Hippocampal formation (tissue), 2 donors: Measurements from ENCODE around the gene FCGR2B.
"Not testable (repeated sequence)": the region's sequence is repeated elsewhere in the genome, so short reads cannot be mapped to it uniquely, and the experiment has no call there.

Experiments
- DNase-seq, 2 donors: peaks; one replicate each; lab custom pipeline; 2025; lab: John Stamatoyannopoulos, UW

FCGR2B gene

DNA sequence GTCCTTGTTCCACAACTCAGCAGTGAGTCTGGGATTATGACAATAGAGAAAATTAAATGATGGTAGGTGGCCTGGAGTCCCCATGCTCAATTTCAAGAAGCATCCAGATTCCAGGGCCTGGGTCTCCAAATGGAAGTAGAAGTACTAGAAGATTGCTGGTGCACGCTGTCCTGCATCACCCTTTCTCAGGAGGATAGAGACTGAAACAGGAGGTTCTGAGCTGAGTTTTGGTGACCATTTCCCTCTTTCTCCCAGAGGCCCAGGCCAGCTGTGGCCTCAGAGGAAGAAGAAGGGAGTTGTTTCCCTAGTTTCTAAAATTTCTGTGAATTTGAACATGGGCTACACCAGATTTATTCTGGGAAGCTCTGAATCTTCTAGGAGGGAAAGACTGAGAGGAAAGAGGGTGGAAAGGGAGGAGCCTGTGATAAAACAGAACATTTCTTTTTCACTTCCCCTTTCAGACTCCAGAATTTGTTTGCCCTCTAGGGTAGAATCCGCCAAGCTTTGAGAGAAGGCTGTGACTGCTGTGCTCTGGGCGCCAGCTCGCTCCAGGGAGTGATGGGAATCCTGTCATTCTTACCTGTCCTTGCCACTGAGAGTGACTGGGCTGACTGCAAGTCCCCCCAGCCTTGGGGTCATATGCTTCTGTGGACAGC, at the start of gene FCGR2B:
Gene FCGR2B, plus strand, starts transcription at position 460 of the 656 bp plus-strand sequence. Its CDS starts 99 bp downstream, at position 559.
- not testable (repeated sequence) for DNase-seq

DNA sequence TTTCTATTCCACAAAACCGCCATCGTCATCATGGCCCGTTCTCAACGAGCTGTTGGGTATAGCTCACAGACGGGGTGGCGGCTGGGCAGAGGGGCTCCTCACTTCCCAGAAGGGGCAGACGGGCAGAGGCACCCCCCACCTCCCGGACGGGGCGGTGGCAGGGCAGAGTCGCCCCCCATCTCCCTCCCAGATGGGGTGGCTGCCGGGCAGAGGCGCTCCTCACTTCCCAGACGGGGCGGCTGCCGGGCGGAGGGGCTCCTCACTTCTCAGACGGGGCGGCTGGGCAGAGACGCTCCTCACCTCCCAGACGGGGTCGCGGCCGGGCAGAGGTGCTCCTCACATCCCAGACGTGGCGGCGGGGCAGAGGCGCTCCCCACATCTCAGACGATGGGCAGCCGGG, 46.5 kb upstream of the FCGR2B start:
- DNase-seq = not testable (repeated sequence)

DNA sequence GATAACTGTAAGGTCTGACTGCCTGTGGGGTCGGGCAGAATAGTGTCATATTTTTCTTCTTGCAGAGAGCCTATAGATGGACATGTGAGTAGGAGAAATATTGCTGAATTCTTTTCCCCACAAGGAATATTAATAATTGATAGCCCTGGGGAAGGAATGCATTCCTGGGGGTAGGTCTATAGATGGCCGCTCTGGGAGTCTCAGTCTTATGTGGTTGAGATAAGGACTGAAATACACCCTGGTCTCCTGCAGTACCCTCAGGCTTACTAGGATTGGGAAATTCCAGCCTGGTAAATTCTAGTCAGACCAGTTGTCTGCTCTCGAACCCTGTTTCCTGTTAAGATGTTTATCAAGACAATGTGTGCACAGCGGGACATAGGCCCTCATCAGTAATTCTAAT, 44.4 kb upstream of the FCGR2B start:
- DNase-seq = not testable (repeated sequence)

DNA sequence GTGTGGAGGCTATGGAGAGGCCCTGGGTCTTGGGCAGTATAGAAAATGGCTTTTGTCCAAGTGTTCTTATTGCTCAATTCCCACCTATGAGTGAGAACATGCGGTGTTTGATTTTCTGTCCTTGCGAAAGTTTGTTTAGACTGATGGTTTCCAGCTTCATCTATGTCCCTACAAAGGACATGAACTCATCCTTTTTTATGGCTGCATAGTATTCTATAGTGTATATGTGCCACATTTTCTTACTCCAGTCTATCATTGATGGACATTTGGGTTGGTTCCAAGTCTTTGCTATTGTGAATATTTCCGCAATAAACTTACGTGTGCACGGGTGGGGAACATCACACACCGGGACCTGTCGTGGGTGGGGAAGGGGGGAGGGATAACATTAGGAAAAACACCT, 42.5 kb upstream of the FCGR2B start:
- DNase-seq = not testable (repeated sequence)

DNA sequence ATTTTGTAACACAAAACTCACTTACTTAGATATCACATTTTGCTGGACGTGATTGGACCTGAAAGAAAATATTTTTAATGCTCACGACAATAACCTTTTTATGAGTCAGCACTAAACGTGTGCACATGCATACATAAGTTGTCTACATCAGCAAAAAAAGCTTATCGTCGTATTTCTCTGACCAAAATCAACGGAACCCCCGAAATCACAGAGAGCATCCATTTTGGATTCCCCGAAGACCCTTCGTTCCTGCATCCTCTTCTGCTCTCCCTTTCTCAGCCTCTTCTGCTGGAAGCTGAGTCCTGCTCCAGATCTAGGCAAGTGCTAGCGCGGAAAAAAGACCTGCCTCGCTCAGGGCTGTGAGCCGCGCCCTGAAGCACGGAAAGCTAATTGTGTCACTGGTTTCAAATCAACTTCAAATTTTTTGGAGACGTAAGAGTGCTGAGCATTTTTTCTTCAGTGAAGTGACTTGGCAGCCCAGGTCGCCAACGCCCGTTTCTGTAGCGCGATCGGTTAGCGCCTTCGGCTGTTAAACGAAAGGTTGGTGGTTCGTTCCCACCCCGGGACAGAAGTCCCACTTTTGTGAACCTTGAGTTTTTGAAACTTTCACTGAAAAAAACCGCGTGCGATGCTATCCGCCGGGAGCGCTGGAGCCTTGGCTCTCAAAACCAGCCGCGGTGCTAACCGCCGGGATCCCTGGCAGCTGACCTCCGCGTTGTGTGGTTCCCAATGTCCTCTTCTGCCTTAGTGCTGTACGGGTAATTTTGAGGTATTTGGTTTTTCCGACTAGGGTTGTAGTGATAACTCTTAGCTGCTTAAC, 41.6 kb upstream of the FCGR2B start:
- peak; percentile 50 to 55 for DNase-seq

DNA sequence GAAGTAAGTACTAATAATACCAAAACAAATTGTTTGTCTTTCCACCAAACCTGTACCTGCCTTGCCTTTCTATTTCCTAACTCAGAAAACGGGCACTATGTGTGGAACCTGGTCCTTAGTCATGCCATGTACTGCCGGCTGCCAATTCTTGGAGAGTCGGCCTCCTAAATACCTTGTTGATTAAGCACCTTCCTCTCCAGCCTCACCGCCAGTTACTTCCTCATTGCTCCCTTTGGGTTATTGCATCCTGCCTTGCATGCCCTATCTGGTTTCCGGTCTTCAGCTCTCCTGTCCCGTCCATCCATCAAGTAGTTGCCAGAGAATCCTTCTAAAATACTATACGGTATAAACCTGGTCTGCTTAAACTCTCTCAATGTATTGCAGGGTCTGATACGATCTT, 40.9 kb upstream of the FCGR2B start:
- not testable (repeated sequence) for DNase-seq

DNA sequence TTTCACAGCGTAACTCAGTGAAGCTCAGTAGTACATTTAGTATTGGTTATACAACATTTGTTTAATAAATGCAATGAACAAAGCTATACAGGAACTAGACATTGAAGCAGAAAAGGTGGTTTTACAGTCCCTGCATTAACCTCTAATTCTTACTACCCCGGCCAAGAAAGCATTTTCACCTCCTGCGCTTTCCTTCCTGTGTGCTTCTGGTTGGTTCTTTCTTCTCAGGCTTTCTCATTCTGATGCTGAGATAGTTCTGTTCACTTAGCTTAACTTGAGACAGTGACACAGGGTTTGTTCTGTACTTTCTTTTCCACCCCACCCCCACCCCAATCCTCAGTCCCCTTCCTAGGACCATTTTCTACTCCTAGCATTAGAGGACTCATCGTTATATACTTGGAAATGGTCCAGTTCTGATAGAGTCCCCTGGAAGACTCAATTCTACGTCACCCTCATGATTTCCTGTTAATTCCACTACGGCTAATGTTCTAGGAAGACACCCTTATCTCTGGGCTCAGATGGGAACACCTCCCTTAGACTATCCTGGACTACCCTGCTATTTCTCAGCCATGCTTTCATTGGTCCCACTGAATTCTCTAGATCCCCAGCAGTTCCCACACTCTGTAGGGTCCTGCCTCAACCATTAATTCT, 39.4 kb upstream of the FCGR2B start:
- not testable (repeated sequence) for DNase-seq

DNA sequence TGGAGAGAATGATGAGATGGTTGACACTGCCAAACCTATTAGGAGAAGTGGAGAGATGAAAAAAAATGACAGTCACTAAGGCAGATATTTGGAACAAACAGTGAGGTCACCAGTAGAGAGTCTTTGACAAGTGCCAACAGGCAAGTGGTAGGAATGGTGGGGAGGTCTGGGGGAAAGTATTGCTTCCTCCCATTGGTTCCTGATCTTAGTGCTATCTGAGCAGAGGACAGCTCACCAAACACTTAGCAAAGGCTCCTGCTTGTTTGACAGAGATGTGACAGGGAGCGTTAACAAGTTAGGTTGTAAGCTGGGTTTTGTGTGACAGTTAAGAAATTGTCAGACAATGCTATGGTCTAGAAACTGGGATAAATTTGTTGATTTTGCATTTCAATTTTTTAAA, 38.3 kb upstream of the FCGR2B start:
- DNase-seq = not testable (repeated sequence)

DNA sequence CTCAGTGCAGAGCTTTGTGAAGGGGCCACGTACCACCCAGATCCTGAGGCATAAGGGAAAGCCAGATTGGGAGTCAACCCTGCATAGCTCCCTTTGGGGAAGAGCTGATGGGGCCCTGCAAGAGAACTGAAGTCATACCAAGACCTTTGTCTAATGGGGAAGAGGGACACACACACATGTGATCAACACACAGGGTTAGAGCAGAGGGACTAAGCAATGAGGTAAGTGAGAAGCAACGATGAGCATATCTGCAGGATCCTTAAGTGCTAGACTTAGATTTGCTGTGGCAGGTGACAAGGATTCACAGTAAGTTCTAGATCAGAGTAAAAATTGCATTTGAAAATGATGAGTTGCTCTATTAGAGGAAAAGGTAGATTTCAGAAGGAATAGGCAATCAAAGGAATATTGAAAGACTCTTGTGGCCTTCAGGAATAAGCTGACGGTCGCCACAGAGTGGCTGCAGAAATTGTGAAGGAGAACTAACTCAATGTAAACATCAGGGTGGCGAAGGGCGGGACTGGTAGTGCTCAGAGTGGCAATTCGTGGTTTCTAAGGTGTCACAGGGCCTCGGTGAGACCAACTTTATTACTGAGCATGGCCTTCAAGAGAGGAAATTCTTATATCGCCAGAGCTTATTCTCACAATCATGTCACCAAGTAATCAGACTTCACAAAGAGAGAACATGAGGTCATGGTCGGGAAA, 36.3 kb upstream of the FCGR2B start:
- DNase-seq = not testable (repeated sequence)

DNA sequence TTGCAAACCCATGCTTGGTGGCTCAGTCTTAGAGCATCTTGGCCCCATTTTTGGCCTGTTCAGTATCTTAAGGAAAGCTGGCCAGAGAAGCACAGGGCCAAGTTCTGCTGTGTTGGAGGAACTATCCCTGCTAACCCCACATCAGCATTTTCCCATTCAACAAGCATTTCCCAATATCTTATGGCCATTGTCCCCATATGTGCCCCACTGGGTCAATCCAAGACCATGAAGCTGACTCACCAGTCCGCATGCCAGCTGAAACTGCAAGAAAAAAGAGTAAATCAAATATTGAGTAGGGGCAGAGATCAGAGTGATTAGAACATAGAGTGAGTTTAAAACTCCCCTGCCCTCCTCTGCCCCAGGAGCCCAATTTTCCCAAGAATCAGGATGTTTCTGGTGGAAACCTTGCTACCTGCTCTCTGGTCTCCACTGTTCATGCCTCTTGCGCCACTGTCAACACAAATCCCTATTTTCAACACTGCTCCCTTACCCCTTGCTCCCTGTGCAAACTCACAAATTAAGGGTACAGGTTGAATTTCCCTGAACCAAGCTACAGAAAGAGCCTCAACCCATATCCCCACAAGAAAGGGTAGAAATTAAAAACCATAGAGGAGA, 32.7 kb upstream of the FCGR2B start:
- not testable (repeated sequence) for DNase-seq

DNA sequence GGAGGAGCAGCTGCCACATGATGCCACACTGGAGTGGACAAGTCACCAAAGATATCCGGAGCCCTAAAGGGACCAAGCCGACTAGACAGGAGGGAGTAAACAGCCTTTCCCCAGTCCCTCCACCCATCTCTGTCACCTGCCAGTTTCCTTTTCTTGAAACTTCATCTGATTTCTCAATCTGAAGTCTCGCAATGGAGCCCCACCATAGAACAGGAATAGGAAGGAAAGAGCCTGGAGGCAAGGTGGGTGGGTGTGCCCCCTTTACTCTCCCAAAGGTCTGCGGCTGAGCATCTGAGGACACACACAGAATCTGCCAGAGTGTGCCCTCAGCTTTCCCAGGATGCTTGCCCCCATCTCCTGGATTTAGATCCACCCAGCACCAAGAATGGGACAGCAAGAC, 31.9 kb upstream of the FCGR2B start, which contains the start of gene FCGR3B:
Gene FCGR3B, minus strand, starts transcription at position 101 of the 400 bp plus-strand sequence. Its CDS starts 82 bp downstream, at position 19.
- no peak for DNase-seq

DNA sequence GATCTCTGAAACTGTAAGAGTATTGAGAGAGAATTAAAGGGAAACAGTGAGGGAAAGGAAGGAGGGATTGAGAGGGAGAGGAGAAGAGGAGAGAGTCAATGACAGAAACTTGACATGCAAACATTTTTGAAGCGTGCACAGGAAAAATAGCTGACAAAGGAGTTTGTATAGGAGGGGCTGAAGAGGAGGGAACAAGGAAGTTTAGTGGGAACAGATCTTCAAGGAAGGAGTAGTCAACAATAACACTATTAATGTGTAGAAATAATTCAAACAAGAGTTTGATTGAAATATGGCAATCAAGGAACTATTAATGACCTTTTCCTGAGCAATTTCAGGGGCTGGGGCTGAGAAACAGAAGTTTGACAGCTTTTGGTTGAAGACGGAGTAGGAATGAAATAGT, 27.9 kb upstream of the FCGR2B start:
- DNase-seq = not testable (repeated sequence)

DNA sequence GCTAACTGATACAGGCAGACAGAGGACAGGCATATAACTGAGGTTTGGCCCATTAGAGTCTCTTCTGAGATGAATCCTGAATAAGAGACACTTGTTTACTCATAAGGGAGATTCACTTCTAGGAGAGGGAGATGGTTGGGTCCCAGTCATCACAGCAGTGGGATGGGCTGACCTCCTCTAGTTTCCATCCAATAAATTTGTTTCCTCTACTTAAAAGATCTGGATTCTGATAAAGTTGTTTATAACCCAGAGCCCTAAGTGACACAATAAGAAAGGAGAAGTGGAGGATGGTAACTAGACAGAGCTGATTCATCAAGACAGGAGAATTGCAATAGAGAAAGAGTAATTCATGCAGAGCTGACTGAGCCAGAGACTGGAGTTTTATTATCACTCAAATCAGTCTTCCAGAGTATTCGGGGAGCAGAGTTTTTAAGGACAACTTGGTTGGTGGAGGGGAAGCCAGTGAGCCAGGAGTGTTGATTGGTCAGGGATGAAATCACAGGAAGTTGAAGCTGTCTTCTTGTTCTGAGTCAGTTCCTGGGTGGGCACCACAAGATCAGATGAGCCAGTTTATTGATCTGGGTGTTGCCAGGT, 26.7 kb upstream of the FCGR2B start:
- not testable (repeated sequence) for DNase-seq

DNA sequence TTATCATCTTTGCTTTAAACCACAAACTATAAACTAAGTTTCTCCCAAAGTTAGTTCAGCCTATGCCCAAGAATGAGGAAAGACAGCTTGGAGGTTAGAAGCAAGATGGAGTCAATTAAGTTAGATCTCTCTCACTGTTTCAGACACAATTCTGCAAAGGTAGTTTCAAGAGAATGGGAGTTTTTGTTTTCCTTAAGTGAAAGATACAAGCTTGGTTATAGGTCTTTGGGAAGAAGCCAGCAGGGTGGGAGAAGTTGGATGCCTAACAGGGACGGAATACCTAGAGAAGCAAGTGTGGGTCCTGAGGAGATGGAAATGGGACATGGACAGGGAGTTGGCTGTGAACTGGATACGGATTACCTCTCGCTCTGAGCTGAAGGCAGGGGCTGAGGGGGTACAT, 26.0 kb upstream of the FCGR2B start:
- DNase-seq = not testable (repeated sequence)

DNA sequence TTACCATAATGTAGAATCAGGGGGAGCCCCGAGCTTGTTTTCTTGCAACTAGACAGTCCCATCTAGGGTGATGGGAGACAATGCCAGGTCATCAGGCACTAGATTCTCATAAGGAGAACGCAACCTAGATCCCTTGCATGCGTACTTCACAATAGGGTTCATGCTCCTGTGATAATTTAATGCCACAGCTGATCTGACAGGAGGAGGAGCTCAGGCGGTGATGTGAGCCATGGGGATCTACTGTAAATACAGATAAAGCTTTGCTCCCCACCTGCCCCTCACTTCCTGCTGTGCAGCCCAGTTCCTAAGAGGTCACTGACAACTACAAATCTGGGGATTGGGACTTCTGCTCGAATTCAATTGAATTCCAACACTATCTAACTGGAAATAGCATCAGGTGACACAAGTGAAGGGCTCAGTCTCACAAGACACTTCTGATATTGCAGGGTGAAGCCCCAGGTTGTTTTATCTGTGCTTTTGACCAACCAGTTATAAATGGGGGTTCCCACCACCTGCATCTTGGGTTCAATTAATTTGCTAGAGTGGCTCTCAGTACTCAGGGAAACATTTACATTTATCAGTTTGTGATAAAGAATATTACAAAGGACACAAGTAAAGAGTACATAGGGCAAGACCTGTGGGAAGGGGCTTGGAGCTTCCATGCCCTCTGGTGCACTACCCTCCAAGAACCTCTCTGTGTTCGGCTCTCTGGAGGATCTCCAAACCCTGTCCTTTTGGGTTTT, 24.5 kb upstream of the FCGR2B start:
- DNase-seq = not testable (repeated sequence)

DNA sequence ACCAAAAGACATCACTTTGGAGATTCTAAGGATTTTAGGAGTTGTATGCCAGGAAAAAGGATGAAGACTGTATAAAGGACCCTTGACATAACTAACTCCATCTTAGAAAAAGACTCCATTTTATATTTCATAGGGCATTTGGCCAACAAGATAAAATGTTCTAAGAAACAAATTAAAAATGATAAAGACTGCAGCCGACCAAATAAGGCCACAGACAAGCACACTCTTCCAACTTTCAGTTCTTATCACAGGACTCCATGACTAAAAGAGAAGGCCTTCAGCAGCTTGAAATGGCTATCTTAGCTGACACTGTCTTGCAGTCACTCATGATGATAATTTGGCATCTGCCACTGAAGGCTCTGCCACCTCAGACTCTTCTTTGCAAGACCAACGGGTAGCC, 23.7 kb upstream of the FCGR2B start:
- not testable (repeated sequence) for DNase-seq

DNA sequence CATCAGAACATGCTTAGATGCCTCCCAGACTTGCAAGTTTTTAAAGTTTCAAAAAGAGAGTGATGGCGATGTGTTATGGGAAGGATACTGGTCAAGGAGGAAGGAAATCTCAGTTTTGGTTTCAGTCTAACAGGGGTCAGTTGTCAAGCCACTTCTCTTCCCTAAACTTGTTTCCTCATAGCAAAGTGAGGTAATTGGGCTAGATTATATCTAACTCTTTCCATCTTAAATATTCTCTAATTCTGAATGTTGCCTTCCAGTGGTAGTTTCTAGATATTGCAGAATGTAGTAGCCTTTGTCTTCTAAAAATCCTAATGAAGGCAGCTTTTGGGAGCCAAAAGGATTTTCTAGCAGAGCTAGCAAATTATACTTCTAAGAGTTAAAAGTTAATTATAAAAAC, 20.2 kb upstream of the FCGR2B start:
- DNase-seq = not testable (repeated sequence)

DNA sequence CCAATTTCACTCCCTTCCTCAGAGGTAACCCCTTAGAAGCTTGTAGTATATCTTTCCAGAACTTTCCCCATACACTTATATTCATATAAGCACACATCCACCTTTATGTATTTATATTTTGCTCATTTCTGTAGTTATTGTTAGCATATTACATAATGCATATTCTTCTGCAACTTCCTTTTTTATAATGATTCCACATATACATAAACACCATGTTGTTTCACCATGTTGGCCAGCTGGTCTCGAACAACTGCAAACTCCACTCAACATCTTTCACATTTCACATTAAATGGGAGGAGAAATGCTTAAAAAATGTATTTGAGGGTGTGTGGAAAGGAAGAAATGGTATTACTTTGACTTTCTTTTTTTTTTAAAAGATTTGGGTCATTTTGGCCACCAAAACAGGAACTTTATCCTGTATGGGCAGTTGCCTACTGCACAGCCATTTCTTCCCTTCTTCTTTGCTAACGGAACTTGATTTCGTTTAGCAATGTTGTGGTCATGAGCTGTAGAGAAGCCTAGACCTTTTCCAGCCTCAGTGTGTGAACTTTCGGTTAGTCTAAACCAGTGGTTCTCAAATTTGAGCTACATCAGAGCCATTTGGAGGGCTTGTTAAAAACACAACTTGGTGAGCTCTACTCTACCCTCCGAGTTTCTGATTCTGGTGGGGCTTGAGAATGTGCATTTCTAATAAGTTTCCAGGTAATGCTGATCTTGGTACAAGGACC, 19.3 kb upstream of the FCGR2B start:
- DNase-seq = not testable (repeated sequence)

DNA sequence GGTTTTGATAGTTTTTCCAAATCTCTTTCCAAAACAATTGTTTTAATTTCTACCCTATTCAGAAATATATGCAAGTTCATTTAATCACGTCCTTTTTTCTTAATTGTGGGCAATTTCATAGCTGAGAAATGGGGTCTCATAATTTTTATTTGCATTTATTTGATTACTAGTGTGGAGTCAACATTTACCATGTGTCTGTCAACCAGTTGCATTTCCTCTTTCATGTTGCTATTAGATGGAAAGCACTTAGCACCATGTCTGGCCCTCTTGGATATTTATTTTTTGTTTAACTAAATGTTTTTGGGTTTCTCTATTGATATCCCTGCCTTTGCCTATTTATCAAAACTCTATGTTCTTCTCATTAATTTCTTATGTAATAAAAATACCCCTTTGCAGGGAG, 18.1 kb upstream of the FCGR2B start:
- not testable (repeated sequence) for DNase-seq
